NB4 (cell line): Measurements from ENCODE around the gene CSHL1.

Experiments
- DNase-seq: peaks from one replicate; pipeline ENCODE4 v3.0.0; 2010; ENCODE audit warnings: low read depth
- H3K4me3 ChIP-seq: one replicate; pipeline ENCODE4 v1.5.1; 2011; ENCODE audit warnings: mild to moderate bottlenecking, low read depth, low read length, moderate library complexity
- CTCF ChIP-seq: IDR thresholded peaks from one replicate; pipeline ENCODE4 v1.5.1; 2012; ENCODE audit warnings: low read depth, low read length
- MYC ChIP-seq: IDR thresholded peaks from 2 replicates; pipeline ENCODE4 v1.6.1; 2011; ENCODE audit warnings: low read depth, low read length
- POLR2A ChIP-seq: IDR thresholded peaks from 2 replicates; pipeline ENCODE4 v1.6.1; 2011; ENCODE audit warnings: mild to moderate bottlenecking; ENCODE audit not compliant: insufficient read length; ENCODE audit errors: extremely low read depth
- TF ChIP-seq, protein P1 (sequence below): IDR thresholded peaks from 2 replicates; pipeline ENCODE4 v1.6.1; 2011; ENCODE audit warnings: low read depth, low read length

CSHL1 gene

GRCh38 chr17:63929860-63930766 lies 19.1 kb upstream of the CSHL1 start:
- no peak for DNase-seq
- H3K4me3 ChIP-seq: no peak overlapping the region
- TF ChIP-seq POLR2A (no peak), MYC (no peak), CTCF (no peak)

DNA sequence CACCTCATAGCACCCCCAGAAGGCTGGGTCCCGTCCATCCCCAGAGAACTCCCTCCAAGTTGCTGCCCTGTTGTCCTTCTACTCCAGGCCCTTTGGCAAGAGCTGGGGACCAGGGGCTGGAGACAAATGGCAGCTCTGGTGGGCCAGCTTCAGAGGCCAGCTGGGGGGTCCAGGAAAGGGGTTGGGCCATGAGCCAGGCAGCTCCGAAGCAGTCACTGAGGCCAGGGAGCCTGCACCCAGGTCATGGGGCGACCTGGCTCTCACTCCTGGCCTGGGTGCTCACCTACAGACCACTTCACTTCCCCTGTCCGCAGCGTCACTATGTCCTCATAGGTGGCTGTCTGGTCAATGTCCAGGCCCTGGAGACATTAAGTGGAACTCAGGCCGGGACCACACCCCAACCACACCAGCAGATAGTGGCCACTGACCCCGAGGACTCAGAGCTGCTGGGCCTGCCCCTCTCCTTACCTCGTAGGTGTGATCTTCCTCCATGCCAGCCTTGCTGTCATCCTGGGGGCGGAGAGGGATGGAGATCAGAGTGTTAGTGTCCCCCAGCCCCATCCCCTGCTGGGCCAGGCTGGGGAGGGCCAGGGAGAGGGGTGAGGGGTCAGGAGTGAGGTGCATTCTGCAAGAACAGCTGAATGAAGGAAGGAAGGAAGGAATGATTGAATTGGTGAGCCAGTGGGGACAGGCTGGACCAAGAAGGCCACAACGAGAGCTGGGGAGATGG lies 18.1 kb upstream of the CSHL1 start:
- no peak overlapping the region for H3K4me3 ChIP-seq
- no peak for DNase-seq
- TF ChIP-seq, protein P1, sequence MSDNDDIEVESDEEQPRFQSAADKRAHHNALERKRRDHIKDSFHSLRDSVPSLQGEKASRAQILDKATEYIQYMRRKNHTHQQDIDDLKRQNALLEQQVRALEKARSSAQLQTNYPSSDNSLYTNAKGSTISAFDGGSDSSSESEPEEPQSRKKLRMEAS: no peak
- no peak for TF ChIP-seq POLR2A
- no peak for TF ChIP-seq MYC
- TF ChIP-seq CTCF: no peak

DNA sequence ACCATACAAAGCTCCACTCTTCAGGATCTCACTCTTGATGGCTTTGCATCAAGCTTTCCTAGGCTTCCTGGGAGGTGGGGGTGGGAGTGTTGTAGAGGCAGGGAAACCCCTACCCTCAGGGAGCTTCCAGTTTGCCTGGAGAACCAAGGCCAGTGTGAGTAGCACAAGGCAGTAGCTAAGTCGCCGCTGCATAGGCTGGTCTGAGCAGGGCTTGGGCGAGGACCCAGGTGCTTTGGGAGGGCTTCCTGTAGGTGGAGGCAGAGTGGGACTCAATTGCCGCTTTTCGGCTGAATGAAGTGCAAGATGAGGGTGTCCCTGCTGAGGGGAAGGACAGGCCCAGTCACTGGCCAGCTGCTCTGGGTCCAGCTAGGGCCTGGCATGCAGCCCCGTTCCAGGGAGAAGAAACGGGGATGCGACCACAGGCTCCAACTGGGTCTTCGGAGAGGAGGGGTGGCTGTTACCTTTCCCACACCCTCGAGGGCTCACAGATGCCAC lies 17.2 kb upstream of the CSHL1 start:
- TF ChIP-seq POLR2A (no peak), CTCF (no peak), MYC (no peak)
- TF ChIP-seq, protein P1: no peak
- no peak overlapping the region for H3K4me3 ChIP-seq
- no peak for DNase-seq

DNA sequence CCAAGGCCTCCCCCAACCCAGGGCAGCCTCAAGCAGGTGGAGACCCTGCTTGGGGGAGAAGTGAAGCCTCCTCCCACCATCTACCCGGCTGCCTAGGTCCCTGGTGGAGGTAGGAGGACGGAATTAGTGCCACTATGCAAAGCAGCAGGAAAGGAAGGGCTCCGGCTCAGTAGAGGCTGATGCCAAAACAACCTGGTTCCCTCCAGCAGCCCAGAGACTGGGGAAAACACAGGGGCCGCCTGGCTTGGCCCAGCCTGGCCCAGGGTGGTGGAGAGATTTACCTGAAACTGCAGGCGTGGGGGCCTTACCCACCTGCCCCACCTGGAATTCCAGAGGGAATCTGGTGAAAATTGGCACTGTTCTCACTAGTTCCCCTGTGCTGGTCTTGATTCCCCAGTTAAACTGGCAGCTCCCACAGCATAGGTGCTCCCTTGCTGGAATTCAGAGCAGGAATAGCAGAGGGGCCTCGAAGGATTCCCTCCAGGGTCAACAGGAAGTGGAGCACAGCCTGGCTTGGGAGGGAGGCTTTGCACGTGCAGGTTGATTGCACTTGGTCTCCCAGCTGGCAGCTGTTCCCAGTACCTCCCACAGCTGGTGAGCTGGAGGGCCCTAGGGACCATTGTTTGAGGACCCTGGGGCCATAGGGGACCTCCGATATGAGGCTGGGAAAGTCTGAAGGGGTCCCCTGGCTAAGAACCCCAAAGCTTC lies 16.6 kb upstream of the CSHL1 start:
- no peak for DNase-seq
- TF ChIP-seq, protein P1: no peak
- no peak for TF ChIP-seq MYC
- TF ChIP-seq POLR2A: no peak
- TF ChIP-seq CTCF: no peak
- H3K4me3 ChIP-seq: no peak overlapping the region

- DNase-seq: no peak
- TF ChIP-seq, protein P1: no peak
- no peak for TF ChIP-seq POLR2A
- TF ChIP-seq MYC: no peak
- no peak for TF ChIP-seq CTCF
- H3K4me3 ChIP-seq: no peak overlapping the region
Measured at GRCh38 chr17:63926164-63926563, 15.1 kb upstream of the CSHL1 start.
